HG02870 (cell line): Measurements from ENCODE around the gene ACER2.
"Not testable (repeated sequence)": the region's sequence is repeated elsewhere in the genome, so short reads cannot be mapped to it uniquely, and the experiment has no call there.

Source experiments
- ATAC-seq: cut with Tn5 transposase; IDR thresholded peaks from one replicate; pipeline ENCODE4 v1.9.1; 2021; ENCODE audit warnings: mild to moderate bottlenecking, moderate library complexity; ENCODE audit not compliant: unreplicated experiment

ACER2 gene

DNA sequence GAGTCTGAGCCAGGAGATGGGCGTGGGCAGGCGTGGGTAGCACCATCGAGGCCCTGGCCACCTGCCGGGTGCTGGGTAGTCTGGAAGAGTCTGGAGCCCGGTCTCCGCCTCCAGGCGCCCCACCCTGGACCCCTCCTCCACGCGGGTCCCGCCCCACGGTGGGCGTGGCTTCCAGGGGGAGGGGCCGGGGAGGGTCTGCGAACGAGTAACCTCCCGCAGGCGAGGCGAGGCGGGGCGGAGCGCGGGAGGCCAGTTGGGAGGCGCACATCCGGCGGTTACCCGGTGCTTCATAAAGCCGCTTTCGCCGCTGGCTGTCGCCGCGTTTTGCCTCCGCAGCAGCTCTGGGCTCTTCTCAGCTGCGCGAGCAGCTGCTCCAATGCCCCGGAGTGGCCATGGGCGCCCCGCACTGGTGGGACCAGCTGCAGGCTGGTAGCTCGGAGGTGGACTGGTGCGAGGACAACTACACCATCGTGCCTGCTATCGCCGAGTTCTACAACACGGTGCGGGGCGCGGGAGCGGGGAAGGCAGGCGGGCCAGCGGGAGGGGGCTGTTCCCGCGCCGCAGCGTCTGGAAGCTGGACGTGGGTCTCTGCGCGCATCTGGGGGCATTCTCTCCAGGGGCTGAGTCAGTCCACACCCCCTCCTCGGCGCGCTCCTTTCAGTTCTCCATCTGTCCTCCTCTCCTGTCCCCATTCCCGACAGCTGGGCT is at the start of gene ACER2:
Gene ACER2, plus strand, starts transcription at position 317 of the 708 bp plus-strand sequence. Its CDS starts 76 bp downstream, at position 393.
- ATAC-seq: peak; percentile 94

DNA sequence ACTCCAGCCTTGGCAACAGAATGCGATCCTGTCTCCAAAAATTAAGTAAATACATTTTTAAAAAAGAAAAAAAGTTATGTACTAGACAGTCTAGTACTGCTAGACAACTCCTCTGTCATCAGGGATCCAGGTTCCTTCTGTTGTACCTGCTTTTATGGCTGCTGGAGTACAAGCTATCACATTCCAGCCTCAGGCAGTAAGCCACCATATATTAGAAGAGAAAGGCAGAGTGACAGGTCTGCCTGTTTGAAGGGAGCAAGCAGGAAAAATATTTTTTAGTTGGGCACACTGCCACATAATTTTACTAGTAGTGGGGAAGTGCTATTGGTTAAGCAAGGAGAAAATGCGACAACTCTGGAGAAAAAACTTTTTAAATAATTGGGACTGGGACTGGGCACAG is 39.7 kb upstream of the ACER2 start:
- no peak for ATAC-seq

DNA sequence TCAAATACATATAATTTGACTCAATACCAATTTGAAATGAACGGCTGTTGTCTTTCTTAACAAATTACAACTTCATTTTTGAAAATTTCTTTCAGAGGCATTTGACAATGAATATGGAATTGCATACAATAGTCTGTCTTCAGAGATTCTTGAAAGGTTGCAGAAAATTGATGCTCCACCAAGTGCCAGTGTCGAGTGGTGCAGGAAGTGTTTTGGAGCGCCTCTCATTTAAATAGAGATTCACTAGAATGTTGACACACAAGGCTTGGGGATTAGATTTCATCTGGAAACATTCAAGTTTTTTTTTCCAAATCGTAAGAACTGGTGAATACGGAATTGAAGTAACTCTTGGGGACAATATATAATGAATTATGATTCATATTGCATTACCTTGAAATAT is 36.9 kb upstream of the ACER2 start:
- no peak for ATAC-seq

DNA sequence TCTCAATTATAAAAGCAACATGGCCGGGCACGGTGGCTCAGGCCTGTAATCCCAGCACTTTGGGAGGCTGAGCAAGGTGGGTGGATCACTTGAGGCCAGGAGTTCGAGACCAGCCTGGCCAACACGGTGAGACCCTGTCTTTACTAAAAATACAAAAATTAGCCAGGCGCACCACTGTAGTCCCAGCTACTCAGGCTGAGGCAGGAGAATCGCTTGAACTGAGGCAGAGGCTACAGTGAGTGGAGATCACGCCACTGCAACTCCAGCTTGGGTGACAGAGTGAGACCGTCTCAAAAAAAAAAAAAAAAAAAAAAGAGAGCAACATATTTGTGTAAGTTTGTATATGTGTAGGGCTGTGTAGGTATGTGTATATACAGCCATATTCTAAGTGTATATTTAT is 36.2 kb upstream of the ACER2 start:
- no peak for ATAC-seq

DNA sequence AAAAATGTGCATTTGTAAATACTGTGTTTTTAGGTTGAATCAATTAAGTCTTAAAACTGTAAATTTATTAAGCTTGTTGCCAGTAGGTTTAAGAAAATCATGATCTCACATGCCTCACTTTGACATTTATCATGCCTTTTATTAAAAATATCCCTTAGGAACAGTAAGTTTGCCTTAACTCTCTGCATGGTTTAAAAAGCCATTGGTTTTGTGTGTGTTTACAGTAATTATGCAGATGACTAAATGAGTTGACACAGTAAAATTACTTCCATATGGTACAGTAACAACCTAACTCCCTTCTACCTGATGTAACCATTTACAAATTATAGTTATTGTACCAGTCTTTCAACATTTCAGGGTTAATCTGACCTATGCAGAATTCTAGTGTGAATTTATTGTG is 35.3 kb upstream of the ACER2 start:
- ATAC-seq: no peak

DNA sequence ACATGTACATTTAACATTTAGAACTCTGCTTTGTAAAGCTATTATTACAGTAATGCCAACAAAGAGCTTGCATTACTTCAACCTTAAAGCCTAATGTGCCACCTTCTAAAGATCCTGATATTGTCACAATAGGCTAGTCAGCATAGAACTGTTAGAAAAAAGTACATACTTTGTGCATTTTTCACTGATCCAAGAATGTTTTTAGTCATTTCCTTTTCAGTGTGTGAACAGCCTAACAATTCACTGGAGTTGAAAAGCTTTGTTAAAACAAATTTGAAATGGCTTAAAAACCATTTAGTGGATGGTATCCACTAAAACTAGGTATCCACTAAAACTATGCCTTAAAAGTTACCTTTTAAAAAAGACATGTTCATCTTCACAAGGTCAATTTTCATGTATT is 33.3 kb upstream of the ACER2 start:
- no peak for ATAC-seq

DNA sequence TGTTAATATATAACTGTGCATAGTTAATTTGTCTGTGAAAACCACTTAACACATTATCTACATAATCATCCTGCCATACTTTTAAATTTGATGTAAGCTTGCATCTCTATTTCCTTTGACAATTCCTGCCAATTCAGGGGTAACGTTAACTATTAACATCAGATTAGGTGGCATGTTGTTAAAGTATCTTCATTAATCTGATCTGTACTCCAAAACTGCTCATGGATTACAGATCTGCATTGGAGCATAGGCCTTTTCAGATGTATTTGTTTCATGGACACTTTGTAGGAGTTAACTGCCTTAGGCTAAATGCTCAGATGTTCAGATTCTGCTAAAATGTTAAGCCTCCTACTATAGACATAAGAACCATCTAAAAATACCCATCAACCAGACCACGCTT is 31.9 kb upstream of the ACER2 start:
- no peak for ATAC-seq

DNA sequence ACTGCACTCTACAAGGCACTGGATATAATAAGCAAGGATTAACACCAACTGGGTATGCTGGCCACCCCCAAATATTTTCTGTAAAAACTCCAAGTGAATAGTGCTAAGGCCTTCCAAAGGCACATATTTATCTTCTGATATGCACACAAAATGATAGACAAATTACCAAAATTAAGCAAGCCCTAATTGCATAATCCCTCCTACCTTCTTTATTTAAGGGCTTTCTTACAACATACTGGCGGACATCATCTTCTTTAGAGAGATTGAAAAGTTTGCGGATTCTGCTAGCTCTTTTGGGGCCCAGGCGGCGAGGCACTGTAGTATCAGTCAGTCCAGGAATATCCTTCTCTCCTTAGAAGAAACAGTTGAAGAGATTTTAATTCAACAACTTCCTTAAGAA is 30.6 kb upstream of the ACER2 start:
- no peak for ATAC-seq

DNA sequence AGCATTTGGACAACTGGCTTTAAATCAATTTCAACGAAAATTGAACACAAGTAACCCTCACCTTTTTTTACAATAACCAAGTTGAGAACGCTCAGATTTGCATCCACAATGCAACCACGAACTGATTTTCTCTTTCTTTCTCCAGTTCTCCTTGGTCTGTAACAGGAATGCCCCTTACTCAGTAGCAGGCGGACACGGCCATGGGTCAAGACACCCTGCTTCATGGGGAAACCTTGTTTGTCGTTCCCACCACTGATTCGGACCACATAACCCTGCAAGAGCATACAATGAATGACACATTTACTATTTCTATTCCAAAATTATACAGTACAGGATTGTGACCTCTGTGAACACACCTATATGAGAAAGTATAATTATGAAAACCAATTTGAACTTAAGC is 30.2 kb upstream of the ACER2 start:
- no peak for ATAC-seq

DNA sequence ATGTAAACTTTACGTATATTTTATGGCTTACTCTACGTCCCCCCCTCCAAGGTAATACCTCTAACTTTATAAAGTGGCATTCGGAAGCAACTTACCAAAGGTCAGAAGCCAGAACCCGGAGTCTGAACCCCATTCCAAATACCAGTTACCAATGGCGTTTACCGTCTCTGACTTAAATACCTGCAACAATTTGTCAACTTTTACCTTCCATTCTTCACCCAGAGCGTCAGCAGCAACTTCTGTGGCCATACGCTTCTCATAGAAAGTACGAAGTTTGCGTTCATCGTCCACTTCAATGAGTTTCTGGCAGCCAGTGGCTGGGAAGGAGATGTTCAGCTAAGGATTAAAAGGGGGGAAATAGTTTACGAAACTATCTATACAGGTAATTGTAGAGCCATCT is 29.5 kb upstream of the ACER2 start:
- no peak for ATAC-seq

DNA sequence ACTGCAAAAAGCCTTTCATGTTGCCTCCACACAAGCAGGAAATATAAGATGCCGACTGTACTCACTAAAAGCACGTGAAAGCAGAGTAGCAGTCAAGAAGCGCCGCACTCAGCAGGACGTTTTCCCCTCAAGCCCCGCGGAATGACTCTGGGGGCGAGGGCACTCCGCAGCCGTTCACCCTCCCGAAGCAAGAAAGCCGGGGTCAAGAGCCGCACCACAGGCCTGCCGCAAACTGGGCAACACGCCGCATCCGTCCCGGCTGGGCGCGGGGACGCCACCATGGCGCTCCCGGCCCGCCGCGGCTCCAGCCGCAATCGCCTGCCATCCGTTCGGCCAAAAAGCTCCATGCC is 29.1 kb upstream of the ACER2 start:
- peak; percentile 24 for ATAC-seq

DNA sequence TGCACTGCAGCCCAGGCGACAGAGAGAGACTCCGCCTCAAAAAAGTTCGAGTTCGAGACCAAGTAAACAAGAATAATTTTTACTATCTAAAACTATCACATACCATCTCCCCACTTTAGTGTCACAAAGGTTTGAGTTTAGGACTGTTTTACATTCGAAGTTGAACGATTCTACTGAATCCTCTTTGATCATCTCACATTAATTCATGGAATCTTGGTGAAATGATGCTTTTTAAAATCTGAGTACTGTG is 28.1 kb upstream of the ACER2 start:
- ATAC-seq: no peak

DNA sequence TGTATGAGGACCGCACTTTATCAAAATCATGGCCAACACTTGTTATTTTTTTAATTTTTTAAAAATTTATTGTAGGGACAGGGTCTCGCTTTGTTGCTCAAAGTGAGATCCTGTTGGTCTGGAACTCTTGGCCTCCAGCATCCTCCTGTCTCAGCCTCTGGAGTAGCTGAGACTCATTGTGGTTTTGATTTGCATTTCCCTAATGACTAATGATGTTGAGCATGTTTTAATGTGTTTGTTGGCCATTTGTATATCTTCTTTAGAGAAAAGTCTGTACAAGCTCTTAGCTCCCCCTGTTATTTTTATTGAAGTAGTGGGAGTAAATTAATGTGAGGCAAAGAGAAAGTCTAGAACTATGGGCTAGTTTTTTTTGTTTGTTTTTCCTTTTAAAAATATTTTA is 27.2 kb upstream of the ACER2 start:
- ATAC-seq: no peak

DNA sequence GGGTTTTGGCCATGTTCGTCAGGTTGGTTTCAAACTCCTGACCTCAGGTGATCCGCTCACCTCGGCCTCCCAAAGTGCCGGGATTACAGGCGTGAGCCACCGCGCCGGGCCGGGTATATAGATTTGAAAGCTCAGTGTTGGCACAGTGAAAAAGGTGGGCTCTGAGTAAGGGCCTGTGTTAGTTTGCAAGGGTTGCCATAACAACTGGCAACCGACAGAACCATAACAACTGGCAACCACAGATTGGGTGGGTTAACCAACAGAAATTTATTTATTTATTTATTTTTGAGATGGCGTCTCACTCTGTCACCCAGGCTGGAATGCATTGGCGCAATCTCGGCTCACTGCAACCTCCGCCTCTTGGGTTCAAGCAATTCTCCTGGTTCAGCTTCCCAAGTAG is 23.6 kb upstream of the ACER2 start:
- ATAC-seq: not testable (repeated sequence)

DNA sequence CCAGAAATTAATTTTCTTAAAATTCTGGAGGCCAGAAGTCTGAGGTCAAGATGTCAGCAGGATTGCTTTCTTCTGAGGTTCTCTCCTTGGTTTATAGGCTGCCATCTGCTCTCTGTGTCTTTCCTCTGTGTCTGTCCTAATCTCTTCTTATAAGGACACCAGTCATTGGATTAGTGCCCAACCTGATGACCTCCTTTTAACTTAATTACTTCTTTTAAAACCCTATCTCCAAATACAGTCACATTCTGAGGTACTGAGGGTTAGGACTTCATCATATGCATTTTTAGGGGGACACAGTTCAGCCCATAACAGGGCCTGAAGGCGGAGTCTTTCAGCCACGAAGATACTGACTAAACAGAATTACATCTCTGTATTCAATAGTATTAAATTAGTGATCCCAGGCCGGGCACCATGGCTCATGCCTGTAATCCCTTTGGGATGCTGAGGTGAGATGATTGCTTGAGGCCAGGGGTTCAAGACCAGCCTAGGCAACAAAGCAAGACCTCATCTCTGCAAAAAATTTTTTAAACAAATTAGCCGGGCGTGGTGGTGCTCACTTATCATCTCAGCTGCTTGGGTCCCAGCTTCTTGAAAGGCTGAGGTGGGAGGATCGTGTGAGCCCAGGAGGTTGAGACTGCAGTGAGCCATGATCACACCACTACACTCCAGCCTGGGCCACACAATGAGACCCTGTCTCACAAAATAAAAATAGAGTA is 22.9 kb upstream of the ACER2 start:
- no peak for ATAC-seq

DNA sequence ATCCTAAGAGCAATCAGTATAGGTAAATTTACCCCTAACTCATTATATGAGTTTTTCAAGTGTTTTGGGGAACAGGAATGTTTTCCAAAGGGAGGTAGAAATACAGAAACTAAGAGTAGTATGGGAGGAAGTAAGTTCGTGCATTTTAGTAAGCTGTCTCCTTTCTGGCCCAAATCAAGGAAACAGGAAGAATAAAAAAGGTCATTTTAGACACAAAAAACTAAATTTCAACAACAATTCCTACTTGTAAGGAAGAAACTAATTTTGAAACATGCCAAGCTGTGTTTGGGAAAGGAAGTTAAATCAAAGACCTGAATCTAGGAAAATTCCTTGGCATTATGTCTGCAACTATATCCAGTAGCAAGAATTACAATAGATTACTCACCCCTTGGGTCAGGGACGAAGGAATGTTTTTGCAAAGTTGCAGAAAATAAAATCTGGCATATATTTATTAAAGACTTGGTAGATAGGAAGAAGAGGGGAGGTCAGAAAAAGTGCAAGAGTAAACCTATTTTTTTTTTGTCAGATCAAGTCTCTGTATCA is 22.2 kb upstream of the ACER2 start:
- no peak for ATAC-seq

DNA sequence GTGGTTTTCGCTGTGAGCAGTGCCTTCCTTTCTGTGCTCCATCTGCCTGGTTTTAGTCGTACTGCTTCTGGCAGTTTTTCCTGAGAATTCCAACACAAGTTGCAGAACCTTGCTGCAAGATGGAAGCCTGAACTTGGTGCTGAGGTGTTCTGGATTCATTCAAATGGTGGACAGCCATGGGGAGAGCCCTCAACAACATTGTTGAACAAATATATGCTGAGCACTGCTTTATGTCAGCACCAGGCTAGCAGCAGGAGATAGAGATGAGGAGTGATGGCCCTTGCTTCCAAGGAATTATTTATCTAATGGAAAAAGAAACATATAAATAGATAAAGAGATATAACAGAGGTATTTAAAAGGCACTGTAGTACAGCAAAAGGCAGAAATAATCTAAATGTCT is 21.5 kb upstream of the ACER2 start:
- ATAC-seq: no peak

DNA sequence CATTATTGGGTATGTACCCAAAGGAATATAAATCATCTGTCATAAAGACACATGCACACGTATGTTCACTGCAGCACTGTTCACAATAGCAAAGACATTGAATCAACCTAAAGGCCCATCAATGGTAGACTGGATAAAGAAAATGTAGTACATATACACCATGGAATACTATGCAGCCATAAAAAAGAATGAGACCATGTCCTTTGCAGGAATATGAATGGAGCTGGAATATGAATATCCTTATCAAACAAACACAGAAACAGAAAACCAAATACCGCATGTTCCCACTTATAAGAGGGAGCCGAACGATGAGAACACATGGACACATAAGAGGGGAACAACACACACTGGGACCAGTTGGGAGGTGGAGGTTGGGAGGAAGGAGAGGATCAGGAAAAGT is 19.3 kb upstream of the ACER2 start:
- not testable (repeated sequence) for ATAC-seq

DNA sequence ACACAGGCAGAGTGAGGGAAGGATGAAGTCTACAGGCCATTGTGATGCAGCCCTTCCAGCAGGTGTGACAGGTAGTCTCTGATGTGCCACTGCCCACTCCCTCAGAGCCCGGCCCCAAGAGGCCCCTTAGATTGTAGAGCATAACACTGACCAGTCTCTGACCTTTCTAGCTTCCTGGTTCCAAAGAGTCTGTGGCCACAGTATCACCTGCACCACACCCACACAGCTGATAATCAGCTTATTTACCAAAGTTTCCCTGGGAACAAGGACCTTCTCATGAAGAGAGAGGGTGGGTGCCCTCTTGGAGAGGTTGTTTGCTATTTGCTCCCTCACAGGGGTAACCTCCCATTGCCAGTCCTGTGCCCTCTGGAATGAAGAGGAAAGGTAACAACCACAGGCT is 11.0 kb upstream of the ACER2 start:
- no peak for ATAC-seq

DNA sequence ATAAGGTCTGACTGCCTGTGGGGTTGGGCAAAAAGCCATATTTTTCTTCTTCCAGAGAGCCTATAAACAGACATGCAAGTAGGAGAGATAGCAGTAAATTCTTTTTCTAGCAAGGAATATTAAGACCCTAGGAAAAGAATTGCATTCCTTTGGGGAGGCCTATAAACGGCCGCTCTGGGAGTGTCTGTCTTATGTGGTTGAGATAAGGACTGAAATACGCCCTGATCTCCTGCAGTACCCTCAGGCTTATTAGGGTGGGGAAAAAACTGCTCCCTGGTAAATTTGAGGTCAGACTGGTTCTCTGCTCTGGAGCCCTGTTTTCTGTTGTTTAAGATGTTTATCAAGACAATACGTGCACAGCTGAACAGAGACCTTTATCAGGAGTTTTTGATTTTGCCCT is 5.6 kb upstream of the ACER2 start:
- not testable (repeated sequence) for ATAC-seq

DNA sequence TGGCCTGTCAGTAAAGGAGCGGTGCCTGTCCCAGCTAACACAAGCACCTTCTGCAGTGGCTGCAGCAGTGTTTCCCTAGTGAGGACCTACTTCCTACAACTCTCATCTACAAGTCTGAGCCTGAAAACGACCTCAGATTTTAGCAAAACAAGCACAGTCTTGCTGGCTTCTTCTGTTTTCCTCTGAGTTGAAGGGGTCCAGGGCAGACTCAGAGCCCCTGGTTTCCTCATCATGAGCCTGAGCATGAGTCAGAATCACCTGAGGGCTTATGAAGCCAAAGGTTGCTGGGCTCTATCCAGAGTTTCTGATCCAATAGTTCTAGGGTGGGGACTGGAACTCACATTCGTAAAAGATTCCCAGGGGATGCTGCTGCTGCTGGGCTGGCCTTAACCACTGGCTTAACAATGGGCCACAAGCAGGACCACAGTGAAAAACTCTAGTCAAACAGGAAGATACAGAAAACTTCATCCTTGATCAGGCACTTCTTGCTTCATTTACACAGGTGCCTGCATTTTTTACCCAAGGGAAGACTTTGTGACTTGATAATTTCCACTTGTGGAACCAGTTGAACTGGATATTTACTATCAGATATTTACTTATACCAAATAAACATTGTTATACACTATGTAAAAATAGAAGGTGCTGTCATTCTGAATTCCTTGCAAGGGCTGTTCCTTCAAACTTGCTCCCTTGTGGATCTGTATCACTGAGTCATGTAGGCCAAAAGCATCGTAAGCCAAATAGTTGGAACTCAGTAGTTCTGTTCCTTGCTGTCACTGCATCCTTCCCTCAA is 4.3 kb upstream of the ACER2 start:
- ATAC-seq: no peak

DNA sequence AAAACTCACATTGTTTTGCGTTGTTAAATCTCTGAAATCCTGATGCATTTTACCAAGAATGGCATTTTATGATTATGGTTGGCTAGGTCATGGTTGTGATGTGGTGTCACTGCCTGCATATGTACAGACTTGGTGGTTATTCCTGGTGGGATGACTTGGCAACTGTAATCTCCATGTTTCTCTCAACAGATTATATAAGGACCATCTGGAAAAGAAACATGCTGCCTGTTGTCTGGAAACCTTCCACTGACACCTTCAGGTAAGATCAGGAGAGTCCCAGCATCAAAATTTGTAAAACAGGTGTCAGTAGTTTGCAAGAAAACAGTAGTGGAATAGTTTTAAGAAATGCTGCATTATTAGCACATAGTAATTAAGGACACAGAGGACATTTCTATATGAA is 3.0 kb upstream of the ACER2 start:
- no peak for ATAC-seq
